Measurements from ENCODE around the gene PTH.

The PTH gene

GRCh38 chr11:13448876-13449275 lies 46.9 kb downstream of the PTH start:
- no peak for DNase-seq

DNA sequence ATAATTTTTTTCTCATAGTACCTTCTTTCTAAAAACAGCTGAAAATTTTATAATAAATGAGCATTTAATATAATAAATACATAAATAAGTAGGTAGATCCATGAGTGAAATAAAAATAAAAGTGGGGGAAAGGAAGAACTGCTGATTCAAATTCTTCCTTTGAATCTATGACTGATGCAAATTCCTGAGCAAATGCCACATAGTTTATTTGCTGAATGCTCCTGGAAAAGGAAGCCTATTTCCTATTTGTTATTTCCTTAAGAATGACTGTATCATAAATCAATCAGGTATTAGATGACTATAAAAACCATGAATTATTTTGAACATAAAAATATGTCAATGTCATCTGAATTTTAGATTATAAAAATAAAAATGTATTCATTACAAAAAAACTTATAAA lies 49.4 kb downstream of the PTH start:
- no peak for DNase-seq

- DNase-seq: no peak
Observed at GRCh38 chr11:13445588-13445987, 50.2 kb downstream of the PTH start.
